Activated naive CD8-positive, alpha-beta T cell treated with anti-CD3 and anti-CD28 coated beads for 36 hours (primary cell): ENCODE results near the gene CFD. TPM values are rescaled to one million over a fixed set of nuclear protein-coding genes. Genes with fewer than 3 reads are reported as not detected.
"Not testable (repeated sequence)": the region's sequence is repeated elsewhere in the genome, so short reads cannot be mapped to it uniquely, and the experiment has no call there.

Experiments used
- DNase-seq: peaks from one replicate; pipeline ENCODE4 v3.0.0; 2021
- H3K27ac Mint-ChIP-seq: one replicate; pipeline ENCODE4 v1.8.0; 2022; ENCODE audit warnings: mild to moderate bottlenecking, moderate library complexity, mixed read lengths
- H3K27me3 Mint-ChIP-seq: one replicate; pipeline ENCODE4 v1.8.0; 2022; ENCODE audit warnings: mild to moderate bottlenecking, mixed read lengths
- H3K36me3 Mint-ChIP-seq: one replicate; pipeline ENCODE4 v1.8.0; 2021; ENCODE audit warnings: mild to moderate bottlenecking, mixed read lengths
- H3K4me1 Mint-ChIP-seq: one replicate; pipeline ENCODE4 v1.8.0; 2021; ENCODE audit warnings: mixed read lengths
- H3K4me3 Mint-ChIP-seq: one replicate; pipeline ENCODE4 v1.8.0; 2022; ENCODE audit warnings: mild to moderate bottlenecking, moderate library complexity, mixed read lengths
- H3K9me3 Mint-ChIP-seq: one replicate; pipeline ENCODE4 v1.8.0; 2022; ENCODE audit warnings: mixed read lengths
- total RNA-seq, 2 experiments: library from RNA; stranded (reverse); gene quantifications; one replicate each; pipeline ENCODE4 v1.2.3, GENCODE V29; 2021

CFD gene
- total RNA-seq, 2 experiments from 2014 or later: 1.8 TPM

DNA sequence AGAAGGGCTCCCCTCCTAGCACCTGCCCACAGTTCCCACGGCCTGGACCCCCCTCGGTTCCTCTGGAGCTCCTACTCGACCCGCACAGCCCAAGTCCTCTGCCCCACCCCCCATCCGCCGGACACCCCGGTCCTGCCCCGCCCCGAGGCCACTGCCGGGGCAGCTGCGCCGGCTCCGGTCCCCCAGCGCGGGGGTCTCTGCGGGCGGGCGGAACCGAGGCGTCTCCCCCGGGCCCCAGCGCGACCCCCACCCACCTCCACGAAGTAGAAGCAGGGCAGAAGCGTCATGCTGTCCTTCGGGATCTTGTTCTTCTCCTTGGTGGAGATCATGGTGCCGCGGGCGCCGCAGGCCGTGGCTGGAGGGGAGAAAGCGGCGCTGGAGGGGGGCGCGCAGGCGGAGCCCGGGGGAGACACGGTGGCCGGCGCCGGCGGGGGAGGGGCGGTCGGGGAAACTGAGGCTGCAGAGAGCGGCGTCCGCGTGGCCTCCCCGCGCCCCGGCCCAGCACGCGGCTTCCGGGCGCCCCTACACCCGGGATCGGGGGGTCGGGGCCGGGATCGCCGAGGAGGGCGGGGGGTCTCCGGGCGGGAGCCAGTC lies 38.1 kb upstream of the CFD start:
- Mint-ChIP-seq H3K9me3 (peaks cover 4% of the 10 kb centered on the region), H3K4me3 (no peak overlapping the region), H3K27ac (no peak overlapping the region), H3K4me1 (no peaks in the 10 kb centered on the region), H3K27me3 (peaks cover 19% of the 10 kb centered on the region), H3K36me3 (peaks cover 4% of the 10 kb centered on the region)
- no peak for DNase-seq

DNA sequence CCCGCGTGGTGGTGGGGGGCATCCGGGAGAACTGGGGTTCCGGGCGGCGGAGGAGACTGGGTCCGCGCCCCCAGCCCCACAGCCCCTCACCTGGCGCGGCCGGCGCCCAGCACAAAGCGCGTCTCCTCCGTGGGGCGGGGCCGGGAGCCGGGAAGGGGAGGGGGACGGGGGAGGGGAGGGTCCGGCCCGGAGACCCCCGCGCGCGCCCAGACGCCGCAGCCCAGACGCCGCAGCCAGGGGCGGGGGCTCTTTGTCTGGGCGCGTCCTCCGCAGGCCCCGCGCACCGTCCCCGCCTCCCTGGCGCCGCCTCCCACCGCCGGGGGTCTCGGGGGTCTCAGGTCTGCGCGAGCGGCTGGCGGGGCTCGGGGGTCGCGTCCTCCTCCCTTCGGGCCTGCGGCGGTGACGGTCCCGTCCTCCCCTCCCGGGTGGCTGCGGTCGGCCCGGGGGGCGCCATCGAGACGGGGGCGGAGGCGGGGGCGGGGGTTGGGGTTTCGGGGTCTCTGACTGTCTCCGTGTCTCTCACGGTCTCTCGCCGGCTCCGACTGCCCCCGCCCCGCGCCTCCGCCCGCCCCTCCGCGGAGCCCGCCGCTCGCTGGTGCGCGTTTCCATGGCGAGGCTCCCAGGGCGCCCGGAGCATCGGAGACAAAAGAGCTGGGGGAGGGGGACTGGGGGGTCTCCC lies 37.5 kb upstream of the CFD start, which contains the start of gene PLPPR3:
TSS of gene PLPPR3 (minus strand) at position 131 of the 679 bp plus-strand sequence. CDS start 396 bp downstream, outside the sequence.
- no peak for DNase-seq
- Mint-ChIP-seq H3K4me1 (no peaks in the 10 kb centered on the region), H3K27me3 (peaks cover 19% of the 10 kb centered on the region), H3K4me3 (no peak within 1 kb of the TSS), H3K27ac (no peak within 1 kb of the TSS), H3K9me3 (no peaks in the 10 kb centered on the region), H3K36me3 (no peaks in the 10 kb centered on the region)

GRCh38 chr19:823565-824121 lies 35.8 kb upstream of the CFD start:
- Mint-ChIP-seq H3K4me3 (no peak overlapping the region), H3K27ac (no peak overlapping the region), H3K4me1 (no peaks in the 10 kb centered on the region), H3K36me3 (no peaks in the 10 kb centered on the region), H3K27me3 (peaks cover 23% of the 10 kb centered on the region), H3K9me3 (no peaks in the 10 kb centered on the region)
- no peak for DNase-seq

- Mint-ChIP-seq H3K4me3 (no peak overlapping the region), H3K27me3 (peaks cover 32% of the 10 kb centered on the region), H3K9me3 (no peaks in the 10 kb centered on the region), H3K27ac (no peak overlapping the region), H3K36me3 (no peaks in the 10 kb centered on the region), H3K4me1 (no peaks in the 10 kb centered on the region)
- no peak for DNase-seq
These were observed 34.6 kb upstream of the CFD start for GRCh38 chr19:824885-825284.

DNA sequence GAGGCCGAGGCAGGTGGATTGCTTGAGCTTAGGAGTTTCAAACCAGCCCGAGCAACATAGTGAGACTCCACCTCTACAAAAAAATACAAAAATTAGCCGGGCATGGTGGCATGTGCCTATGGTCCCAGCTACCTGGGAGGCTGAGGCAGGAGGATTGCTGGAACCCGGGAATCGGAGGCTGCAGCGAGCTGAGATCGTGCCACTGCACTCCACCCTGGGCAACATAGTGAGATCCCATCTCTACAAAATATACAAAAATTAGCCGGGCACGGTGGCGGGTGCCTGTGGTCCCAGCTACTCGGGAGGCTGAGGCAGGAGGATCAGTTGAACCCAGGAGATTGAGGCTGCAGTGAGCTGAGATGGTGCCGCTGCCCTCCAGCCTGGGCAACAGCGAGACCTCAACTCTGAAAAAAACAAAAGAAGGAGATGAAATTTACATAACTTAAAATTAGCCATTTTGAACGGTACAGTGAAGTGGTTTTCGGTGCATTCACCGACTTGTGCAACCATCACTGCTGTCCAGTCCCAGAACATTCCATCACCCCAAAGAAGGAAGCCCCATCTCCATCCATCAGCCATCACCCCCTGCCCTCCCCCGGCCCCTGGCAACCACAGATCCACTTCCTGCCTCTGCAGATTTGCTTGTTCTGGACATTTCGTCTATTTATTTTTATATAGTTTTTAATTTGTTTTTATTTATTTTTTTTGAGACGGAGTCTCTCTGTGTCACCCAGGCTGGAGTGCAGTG lies 33.4 kb upstream of the CFD start:
- no peaks in the 10 kb centered on the region for H3K9me3 Mint-ChIP-seq
- no peaks in the 10 kb centered on the region for H3K4me1 Mint-ChIP-seq
- H3K27ac Mint-ChIP-seq: no peak overlapping the region
- peaks cover 32% of the 10 kb centered on the region for H3K27me3 Mint-ChIP-seq
- H3K4me3 Mint-ChIP-seq: no peak overlapping the region
- no peaks in the 10 kb centered on the region for H3K36me3 Mint-ChIP-seq
- DNase-seq: no peak

GRCh38 chr19:827314-827709 lies 32.2 kb upstream of the CFD start:
- peaks cover 36% of the 10 kb centered on the region for H3K27me3 Mint-ChIP-seq
- no peak overlapping the region for H3K27ac Mint-ChIP-seq
- no peaks in the 10 kb centered on the region for H3K36me3 Mint-ChIP-seq
- H3K4me1 Mint-ChIP-seq: no peaks in the 10 kb centered on the region
- DNase-seq: no peak
- no peaks in the 10 kb centered on the region for H3K9me3 Mint-ChIP-seq
- H3K4me3 Mint-ChIP-seq: no peak overlapping the region

DNA sequence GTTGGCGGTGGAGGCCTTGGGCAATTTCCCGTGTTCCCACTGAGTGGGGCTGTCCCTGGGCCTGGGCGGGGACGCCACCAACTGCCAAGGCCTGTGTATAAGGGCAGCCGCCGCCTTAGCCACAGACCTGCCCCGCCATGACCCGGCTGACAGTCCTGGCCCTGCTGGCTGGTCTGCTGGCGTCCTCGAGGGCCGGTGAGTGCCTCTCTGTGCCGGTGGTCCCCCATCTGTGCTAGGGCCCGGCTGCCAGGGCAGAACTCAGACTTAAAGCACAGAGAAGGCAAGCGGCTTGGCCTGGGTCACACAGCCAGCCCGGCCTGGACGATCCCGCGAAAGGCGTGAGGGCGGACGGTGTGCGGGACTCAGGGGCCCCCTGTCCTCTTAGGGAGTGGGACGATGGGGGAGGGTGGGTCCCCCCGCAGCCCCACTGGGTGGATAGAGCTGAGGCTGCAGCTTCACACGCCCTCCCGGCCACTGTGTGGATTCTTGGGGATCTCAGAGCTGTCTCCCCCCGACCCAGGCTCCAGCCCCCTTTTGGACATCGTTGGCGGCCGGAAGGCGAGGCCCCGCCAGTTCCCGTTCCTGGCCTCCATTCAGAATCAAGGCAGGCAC lies 31.6 kb upstream of the CFD start, which contains the start of gene AZU1:
TSS of gene AZU1 (plus strand) at position 128 of the 612 bp plus-strand sequence. CDS start at position 138, 10 bp downstream.
- H3K36me3 Mint-ChIP-seq: no peaks in the 10 kb centered on the region
- H3K9me3 Mint-ChIP-seq: no peaks in the 10 kb centered on the region
- DNase-seq: no peak
- peaks cover 33% of the 10 kb centered on the region for H3K27me3 Mint-ChIP-seq
- H3K27ac Mint-ChIP-seq: no peak within 1 kb of the TSS
- no peaks in the 10 kb centered on the region for H3K4me1 Mint-ChIP-seq
- no peak within 1 kb of the TSS for H3K4me3 Mint-ChIP-seq

DNA sequence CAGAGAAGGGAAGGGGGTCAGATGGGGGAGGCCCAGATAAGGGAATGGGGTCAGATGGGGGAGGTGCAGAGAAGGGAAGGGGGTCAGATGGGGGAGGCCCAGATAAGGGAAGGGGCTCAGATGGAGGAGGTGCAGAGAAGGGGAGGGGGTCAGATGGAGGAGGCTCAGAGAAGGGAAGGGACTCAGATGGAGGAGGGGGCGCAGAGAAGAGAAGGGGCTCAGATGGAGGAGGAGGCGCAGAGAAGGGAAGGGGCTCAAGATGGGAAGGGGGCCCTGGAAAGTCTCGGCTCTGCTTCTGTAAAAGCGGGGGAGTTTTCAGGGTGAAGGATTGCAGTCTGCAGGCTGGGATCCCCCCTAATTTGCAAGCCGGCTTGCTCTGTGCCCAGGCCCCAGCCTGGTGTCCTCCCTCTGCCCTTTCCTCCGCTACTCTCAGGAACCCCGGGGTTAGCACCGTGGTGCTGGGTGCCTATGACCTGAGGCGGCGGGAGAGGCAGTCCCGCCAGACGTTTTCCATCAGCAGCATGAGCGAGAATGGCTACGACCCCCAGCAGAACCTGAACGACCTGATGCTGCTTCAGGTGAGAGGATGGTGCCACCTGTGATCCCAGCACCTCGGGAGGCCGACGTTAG lies 30.2 kb upstream of the CFD start:
- no peaks in the 10 kb centered on the region for H3K36me3 Mint-ChIP-seq
- no peak overlapping the region for H3K4me3 Mint-ChIP-seq
- no peaks in the 10 kb centered on the region for H3K4me1 Mint-ChIP-seq
- DNase-seq: no peak
- no peak overlapping the region for H3K27ac Mint-ChIP-seq
- H3K27me3 Mint-ChIP-seq: peaks cover 19% of the 10 kb centered on the region
- H3K9me3 Mint-ChIP-seq: no peaks in the 10 kb centered on the region

GRCh38 chr19:831407-832369 lies 27.8 kb upstream of the CFD start:
- peaks cover 26% of the 10 kb centered on the region for H3K27me3 Mint-ChIP-seq
- H3K4me3 Mint-ChIP-seq: no peak overlapping the region
- H3K36me3 Mint-ChIP-seq: no peaks in the 10 kb centered on the region
- no peaks in the 10 kb centered on the region for H3K9me3 Mint-ChIP-seq
- no peak for DNase-seq
- no peak overlapping the region for H3K27ac Mint-ChIP-seq
- no peaks in the 10 kb centered on the region for H3K4me1 Mint-ChIP-seq

DNA sequence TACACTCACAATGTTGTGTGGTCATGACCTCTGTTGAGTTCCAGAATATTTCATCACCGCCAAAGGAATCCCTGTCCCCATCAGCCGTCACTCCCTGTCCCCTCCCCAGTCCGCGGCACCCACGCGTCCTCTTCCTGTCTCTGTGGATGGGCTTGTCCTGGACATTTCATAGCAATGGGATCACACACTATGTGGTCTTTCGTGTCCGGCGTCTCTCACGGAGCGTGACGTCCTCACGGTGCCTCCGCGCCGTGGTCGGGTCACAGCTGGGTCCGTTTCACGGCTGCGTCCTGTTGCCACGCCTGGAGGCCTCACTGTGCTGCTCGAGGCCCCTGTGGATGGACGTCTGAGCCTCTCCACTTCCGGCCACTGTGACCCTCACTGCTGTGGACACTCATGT lies 25.2 kb upstream of the CFD start:
- Mint-ChIP-seq H3K27ac (no peak overlapping the region), H3K4me1 (no peaks in the 10 kb centered on the region), H3K27me3 (peaks cover 36% of the 10 kb centered on the region), H3K36me3 (no peaks in the 10 kb centered on the region), H3K4me3 (no peak overlapping the region), H3K9me3 (no peaks in the 10 kb centered on the region)
- DNase-seq: no peak

DNA sequence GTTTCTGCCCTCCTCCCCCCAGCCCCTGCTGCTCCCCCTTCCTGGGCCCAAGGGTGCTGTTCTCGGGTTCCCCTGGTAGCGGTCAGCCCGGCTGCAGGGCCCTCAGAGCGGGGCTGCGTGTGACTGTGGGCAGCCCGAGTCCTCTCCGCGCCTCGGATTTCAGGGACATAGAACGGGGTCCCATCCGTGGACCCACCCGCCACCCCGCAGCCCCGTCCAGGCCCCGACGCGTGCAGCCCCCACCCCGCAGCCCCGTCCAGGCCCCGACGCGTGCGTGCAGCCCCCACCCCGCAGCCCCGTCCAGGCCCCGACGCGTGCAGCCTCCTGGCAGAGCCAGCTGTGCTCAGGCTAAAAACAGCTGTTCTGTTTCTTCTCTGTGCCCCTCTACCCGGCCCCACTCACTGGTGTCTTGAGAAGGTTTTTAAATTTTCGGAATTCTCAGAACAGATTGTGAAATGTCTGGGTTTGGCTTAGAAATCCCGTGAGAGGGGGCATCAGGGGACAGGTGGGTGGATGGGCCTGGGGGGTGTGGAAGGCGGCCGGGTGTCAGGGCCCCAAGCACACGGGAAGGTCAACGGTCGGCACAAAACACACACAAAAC lies 24.2 kb upstream of the CFD start:
- no peaks in the 10 kb centered on the region for H3K36me3 Mint-ChIP-seq
- H3K4me3 Mint-ChIP-seq: no peak overlapping the region
- H3K27ac Mint-ChIP-seq: no peak overlapping the region
- DNase-seq: no peak
- H3K4me1 Mint-ChIP-seq: no peaks in the 10 kb centered on the region
- H3K9me3 Mint-ChIP-seq: no peaks in the 10 kb centered on the region
- H3K27me3 Mint-ChIP-seq: peaks cover 29% of the 10 kb centered on the region

DNA sequence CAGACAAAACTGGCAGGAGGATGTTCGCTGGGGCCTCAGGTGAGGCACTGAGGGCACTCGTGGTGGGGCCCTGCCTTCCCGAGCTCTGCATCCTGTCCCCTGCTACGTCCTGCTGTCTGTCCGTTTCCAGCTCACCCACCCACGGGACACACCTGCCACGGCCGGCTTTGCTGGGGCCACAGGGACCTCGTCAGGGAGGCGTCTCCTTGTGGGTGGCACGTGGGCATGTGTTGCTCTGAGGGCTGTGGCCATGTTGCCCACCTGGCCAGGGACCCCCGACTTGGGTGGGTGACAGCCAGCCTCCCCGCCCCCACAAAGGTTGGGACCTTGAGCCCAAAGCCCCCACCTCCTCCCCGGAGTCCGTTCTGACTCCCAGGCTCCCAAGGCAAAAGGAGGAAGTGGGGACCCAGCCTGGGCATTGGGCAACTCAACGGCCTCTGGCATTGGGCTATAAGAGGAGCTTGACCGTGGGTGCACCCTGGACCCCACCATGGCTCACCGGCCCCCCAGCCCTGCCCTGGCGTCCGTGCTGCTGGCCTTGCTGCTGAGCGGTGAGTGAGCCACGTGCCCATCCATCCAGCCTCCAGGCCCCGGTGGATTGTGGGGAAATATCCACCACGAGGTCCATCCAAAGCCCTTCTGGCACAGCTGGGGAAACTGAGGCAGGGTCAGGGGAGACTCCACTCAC lies 18.8 kb upstream of the CFD start, which contains the start of gene PRTN3:
TSS of gene PRTN3 (plus strand) at position 481 of the 688 bp plus-strand sequence. CDS start at position 491, 10 bp downstream.
- peaks cover 57% of the 10 kb centered on the region for H3K27me3 Mint-ChIP-seq
- H3K4me3 Mint-ChIP-seq: no peak within 1 kb of the TSS
- no peak for DNase-seq
- peaks cover 3% of the 10 kb centered on the region for H3K9me3 Mint-ChIP-seq
- H3K36me3 Mint-ChIP-seq: no peaks in the 10 kb centered on the region
- H3K4me1 Mint-ChIP-seq: peaks cover 3% of the 10 kb centered on the region
- no peak within 1 kb of the TSS for H3K27ac Mint-ChIP-seq

DNA sequence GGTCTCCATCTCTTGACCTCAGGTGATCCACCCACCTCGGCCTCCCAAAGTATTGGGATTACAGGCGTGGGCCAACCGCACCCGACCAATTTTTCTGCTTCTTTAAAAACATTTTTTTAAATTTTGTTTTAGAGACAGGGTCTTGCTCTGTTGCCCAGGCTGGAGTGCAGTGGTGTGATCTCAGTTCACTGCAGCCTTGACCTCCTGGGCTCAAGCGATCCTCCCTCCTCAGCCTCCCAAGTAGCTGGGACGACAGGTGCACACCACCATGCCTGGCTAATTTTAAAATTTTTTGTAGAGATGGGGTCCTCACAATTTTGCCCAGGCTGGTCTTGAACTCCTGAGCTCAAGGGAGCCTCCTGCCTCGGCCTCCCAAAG lies 16.7 kb upstream of the CFD start:
- H3K27ac Mint-ChIP-seq, H3K4me3 Mint-ChIP-seq, H3K4me1 Mint-ChIP-seq, H3K9me3 Mint-ChIP-seq, DNase-seq, H3K36me3 Mint-ChIP-seq: not testable (repeated sequence)
- H3K27me3 Mint-ChIP-seq: peaks cover 56% of the 10 kb centered on the region
